ENCODE results near the gene DNAJC6.

DNAJC6 gene

DNA sequence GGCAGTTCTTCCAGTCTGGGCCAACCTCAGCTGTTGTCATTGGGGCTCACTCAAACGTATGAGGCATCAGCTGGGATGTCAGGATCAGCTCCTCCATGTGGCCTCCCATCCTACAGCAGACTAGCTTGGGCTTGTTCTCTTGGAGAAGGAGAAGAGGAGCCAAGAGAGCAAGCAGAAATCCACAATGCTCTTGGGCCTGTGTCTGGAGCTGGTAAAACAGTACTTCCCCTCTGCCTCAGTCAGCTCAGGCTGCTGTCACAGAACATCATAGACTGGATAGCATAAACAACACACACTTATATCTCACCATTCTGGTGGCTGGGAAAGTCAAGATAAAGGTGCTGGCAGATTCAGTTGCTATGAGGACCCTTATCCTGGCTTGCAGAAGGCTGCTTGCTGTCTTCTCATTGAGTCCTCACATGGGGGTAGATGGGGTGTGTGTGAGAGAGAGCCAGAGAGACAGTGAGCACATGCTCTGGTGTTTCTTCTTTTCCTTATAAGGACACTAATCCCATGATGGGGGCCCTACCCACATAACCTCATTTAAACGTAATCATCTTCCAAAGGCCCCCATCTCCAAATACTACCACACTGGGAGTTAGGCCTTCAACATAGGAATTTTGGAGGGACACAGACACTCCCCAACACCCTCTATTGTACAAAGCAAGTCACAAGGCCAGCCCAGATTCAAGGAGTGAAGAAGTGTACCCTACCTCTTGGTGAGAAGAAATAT, 16.3 kb upstream of the DNAJC6 start:
- no peak overlapping the region for H3K4me3 ChIP-seq
- DNase-seq (ENCODE audit: low spot score), result no peak
- no peak overlapping the region for H3K27ac ChIP-seq
- TF ChIP-seq, protein P1, sequence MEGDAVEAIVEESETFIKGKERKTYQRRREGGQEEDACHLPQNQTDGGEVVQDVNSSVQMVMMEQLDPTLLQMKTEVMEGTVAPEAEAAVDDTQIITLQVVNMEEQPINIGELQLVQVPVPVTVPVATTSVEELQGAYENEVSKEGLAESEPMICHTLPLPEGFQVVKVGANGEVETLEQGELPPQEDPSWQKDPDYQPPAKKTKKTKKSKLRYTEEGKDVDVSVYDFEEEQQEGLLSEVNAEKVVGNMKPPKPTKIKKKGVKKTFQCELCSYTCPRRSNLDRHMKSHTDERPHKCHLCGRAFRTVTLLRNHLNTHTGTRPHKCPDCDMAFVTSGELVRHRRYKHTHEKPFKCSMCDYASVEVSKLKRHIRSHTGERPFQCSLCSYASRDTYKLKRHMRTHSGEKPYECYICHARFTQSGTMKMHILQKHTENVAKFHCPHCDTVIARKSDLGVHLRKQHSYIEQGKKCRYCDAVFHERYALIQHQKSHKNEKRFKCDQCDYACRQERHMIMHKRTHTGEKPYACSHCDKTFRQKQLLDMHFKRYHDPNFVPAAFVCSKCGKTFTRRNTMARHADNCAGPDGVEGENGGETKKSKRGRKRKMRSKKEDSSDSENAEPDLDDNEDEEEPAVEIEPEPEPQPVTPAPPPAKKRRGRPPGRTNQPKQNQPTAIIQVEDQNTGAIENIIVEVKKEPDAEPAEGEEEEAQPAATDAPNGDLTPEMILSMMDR (IDR thresholded peaks at IDR 0.05), result no peak

GRCh38 chr1:65297706-65298105, 11.6 kb upstream of the DNAJC6 start:
- H3K27ac ChIP-seq, result no peak overlapping the region
- H3K4me3 ChIP-seq, result no peak overlapping the region
- TF ChIP-seq, protein P1 (IDR thresholded peaks at IDR 0.05), result no peak
- no peak for DNase-seq (ENCODE audit: low spot score)

DNA sequence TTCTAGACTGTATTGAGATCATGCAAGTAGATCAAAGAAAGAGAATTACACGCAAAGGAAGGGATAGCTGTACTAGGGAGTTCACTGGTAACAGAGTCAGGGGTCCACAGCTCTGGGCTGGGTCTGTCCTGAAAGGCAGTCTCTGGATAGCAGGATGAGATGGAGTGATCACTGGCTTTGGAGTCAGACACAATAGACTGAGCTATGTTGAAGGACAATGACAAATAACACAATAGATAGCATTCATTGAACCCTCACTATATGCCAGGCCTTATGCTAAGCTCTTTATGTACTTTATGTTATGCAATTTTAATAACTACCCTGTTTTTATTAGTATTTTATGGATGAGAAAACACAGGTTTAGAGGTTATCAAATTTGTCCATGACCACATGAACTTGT, 10.0 kb upstream of the DNAJC6 start:
- H3K27ac ChIP-seq, result no peak overlapping the region
- DNase-seq (ENCODE audit: low spot score), result no peak
- TF ChIP-seq, protein P1 (IDR thresholded peaks at IDR 0.05), result no peak
- no peak overlapping the region for H3K4me3 ChIP-seq

- peak overlapping the region; percentile 64 for H3K4me3 ChIP-seq
- TF ChIP-seq, protein P1 (IDR thresholded peaks at IDR 0.05), result no peak
- no peak for DNase-seq (ENCODE audit: low spot score)
- H3K27ac ChIP-seq, result peak overlapping the region in 1 of 2 donors; percentile 59
Observed at GRCh38 chr1:65308781-65309303, 501 bp upstream of the DNAJC6 start.

- H3K4me3 ChIP-seq, result peak overlapping the region; percentile 64
- H3K27ac ChIP-seq, result no peak overlapping the region
- TF ChIP-seq, protein P1 (IDR thresholded peaks at IDR 0.05), result no peak
- DNase-seq (ENCODE audit: low spot score), result no peak
Observed at GRCh38 chr1:65310078-65310587, 790 bp downstream of the DNAJC6 start.

GRCh38 chr1:65311760-65312159, 2.4 kb downstream of the DNAJC6 start:
- H3K4me3 ChIP-seq, result no peak overlapping the region
- DNase-seq (ENCODE audit: low spot score), result no peak
- H3K27ac ChIP-seq, result no peak overlapping the region
- TF ChIP-seq, protein P1 (IDR thresholded peaks at IDR 0.05), result no peak

GRCh38 chr1:65316233-65316632, 6.9 kb downstream of the DNAJC6 start:
- no peak for DNase-seq (ENCODE audit: low spot score)
- TF ChIP-seq, protein P1 (IDR thresholded peaks at IDR 0.05), result no peak

More at GRCh38 chr1:65316233-65316632, 6.9 kb downstream of the DNAJC6 start:
- no peak overlapping the region for H3K27ac ChIP-seq
- no peak overlapping the region for H3K4me3 ChIP-seq
